Measurements from ENCODE around the gene JAML. TPM values are rescaled to one million over a fixed set of nuclear protein-coding genes. Genes with fewer than 3 reads are reported as not detected.

The JAML gene
- polyA plus RNA-seq, 3 donors from 2014 or later: 16.8 to 37.7 (median 26.3) TPM

DNA sequence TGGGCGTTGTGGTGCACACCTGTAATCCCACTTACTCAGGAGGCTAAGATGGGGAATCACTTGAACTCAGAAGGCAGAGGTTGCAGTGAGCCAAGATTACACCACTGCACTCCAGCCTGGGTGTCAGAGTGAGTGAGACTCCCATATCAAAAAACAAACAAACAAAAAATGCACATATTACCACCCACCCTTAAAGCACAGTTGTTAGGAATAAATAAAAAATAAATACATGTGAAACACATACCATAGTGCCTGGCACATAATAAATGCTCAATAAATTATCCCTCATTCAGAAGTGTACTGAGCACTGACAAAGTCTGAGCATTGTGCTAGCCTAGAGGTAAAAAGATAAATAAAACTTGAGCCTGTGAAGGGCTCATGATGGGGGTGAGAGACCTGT, 9.0 kb upstream of the JAML start:
- H3K36me3 Mint-ChIP-seq: peaks cover 14 to 31% (median 18%) of the 10 kb centered on the region in 3 donors
- H3K4me1 Mint-ChIP-seq: peaks cover 7 to 9% of the 10 kb centered on the region in 2 donors
- H3K27ac Mint-ChIP-seq: no peak overlapping the region
- no peak for DNase-seq
- peaks cover 0 to 2% (median 0%) of the 10 kb centered on the region in 3 donors for H3K27me3 Mint-ChIP-seq (ENCODE audit: low read depth in 3 of 3)
- no peak overlapping the region for H3K4me3 Mint-ChIP-seq
- H3K9me3 Mint-ChIP-seq: no peaks in the 10 kb centered on the region

DNA sequence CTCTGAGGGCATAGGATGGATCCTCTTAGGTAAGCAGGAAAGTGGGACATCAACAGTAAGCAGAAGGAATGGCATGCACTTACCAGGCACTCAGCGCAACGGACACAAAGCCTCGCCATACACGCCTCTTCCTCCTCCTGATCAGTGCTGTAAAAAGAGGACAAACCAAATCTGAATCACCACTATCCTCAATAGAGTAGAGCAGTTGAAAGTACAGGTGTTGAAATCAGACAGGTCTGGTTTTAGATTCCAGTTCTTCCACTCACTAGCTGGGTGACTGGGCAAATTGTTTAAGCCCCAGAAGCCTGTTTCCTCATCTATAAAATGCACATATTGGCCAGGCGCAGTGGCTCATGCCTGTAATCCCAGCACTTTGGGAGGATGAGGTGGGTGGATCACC, 8.6 kb upstream of the JAML start:
- Mint-ChIP-seq H3K27me3 (ENCODE audit: low read depth in 3 of 3) (peaks cover 0 to 2% (median 0%) of the 10 kb centered on the region in 3 donors), H3K4me1 (peaks cover 2 to 4% of the 10 kb centered on the region in 2 donors), H3K4me3 (no peak overlapping the region), H3K36me3 (peaks cover 14 to 31% (median 18%) of the 10 kb centered on the region in 3 donors), H3K9me3 (no peaks in the 10 kb centered on the region), H3K27ac (no peak overlapping the region)
- no peak for DNase-seq

DNA sequence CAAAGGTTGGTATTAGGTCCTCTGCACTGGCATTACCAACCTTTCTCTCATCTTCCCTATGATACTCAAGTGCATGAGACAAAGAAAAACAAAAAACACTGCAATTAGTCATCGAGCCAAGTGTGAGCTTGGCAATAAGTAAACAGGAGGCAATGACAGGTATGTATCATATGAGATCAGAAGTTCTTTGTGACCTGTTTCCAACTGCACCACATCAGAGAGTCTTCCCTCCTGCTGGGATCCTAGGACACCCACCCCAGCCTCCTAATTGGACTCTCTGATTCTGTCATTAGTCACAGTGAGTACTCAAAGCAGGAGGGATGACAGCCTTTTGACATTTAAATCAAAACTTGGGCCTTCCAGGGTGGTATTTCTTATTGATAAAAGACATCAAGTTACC, 7.8 kb upstream of the JAML start:
- H3K4me1 Mint-ChIP-seq: no peaks in the 10 kb centered on the region
- no peak overlapping the region for H3K4me3 Mint-ChIP-seq
- no peak for DNase-seq
- no peak overlapping the region for H3K27ac Mint-ChIP-seq
- H3K27me3 Mint-ChIP-seq (ENCODE audit: low read depth in 3 of 3): peaks cover 0 to 4% (median 2%) of the 10 kb centered on the region in 3 donors
- peaks cover 14 to 31% (median 18%) of the 10 kb centered on the region in 3 donors for H3K36me3 Mint-ChIP-seq
- H3K9me3 Mint-ChIP-seq: no peaks in the 10 kb centered on the region

DNA sequence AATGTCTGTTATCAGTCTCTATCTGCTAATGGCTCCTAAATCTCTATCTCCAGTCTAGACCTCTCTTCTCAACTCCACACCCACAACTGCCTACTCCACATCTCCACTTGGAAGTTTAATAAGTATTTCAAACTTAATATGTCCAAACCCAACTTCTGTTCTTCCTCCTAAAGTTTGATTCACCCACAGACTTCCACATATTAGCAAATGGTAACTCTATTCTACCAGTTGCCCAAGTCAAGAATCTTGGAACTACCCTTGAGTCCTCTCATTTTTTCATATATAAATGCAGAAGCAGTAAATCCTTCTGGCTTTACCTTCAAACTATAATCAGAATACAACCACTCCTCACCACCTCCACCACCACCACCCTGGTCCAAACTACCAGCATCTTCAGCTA, 6.7 kb upstream of the JAML start:
- H3K27ac Mint-ChIP-seq: no peak overlapping the region
- peaks cover 16 to 33% (median 18%) of the 10 kb centered on the region in 3 donors for H3K36me3 Mint-ChIP-seq
- peaks cover 2 to 15% (median 4%) of the 10 kb centered on the region in 3 donors for H3K27me3 Mint-ChIP-seq (ENCODE audit: low read depth in 3 of 3)
- no peaks in the 10 kb centered on the region for H3K4me1 Mint-ChIP-seq
- DNase-seq: no peak
- H3K9me3 Mint-ChIP-seq: no peaks in the 10 kb centered on the region
- H3K4me3 Mint-ChIP-seq: no peak overlapping the region

DNA sequence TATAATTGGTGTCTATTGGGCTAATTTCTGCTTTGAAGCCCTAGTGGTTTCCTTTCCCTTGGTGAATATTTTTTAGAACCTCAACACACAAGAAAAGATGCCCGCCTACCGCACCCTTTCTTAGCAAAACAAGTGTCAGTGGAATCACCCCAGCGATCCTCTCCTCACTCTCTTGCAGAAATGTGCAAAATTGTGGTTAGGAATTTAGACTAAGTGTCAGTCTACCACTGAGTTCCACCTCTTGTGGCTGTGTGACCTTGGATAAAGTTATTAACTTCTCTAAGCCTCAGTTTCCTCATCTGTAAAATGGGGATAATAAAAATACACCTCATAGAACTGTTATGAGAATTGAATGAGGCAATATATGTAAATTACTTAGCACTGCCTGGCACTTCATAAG, 5.3 kb upstream of the JAML start:
- H3K27ac Mint-ChIP-seq: peak overlapping the region in 5 of 6 donors; percentile 31 to 47 (median 32)
- H3K4me3 Mint-ChIP-seq: peak overlapping the region in 4 of 5 donors; percentile 14 to 83 (median 72)
- peak; percentile 63 to 65 (median 65) for DNase-seq
- H3K4me1 Mint-ChIP-seq: peaks cover 6% of the 10 kb centered on the region in 2 donors
- no peaks in the 10 kb centered on the region for H3K9me3 Mint-ChIP-seq
- peaks cover 8 to 26% (median 14%) of the 10 kb centered on the region in 3 donors for H3K36me3 Mint-ChIP-seq
- peaks cover 5 to 22% (median 6%) of the 10 kb centered on the region in 3 donors for H3K27me3 Mint-ChIP-seq (ENCODE audit: low read depth in 3 of 3)

DNA sequence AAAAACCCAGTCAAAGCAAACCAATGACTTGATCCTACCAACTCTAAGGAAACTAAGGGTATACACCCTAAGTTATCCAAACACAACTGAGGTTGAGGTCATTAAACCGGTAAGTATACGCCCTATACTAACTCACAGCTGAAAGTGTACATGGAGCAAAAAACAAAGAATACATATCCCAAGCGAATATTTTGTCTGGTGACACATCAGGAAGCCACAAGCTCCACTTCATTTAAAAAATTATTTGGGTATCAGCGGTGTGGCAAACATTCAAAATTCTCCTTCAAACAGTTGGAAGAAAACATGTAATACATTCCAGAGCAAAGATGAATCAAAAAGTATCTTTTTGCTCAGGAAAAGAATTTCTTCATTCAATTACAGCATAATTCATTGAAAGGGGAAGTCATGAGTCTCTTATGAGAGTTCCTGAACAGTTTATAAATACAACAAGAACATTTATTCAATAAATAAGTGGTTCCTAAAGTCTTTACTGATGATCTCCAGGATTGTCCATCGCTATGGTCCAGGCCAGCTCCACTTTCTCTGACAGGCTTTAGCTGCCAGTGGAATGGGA, 4.5 kb upstream of the JAML start:
- no peaks in the 10 kb centered on the region for H3K9me3 Mint-ChIP-seq
- H3K4me1 Mint-ChIP-seq: peaks cover 13 to 14% of the 10 kb centered on the region in 2 donors
- DNase-seq: no peak
- peak overlapping the region in 5 of 6 donors; percentile 32 to 80 (median 54) for H3K27ac Mint-ChIP-seq
- H3K27me3 Mint-ChIP-seq (ENCODE audit: low read depth in 3 of 3): peaks cover 5 to 24% (median 6%) of the 10 kb centered on the region in 3 donors
- peaks cover 5 to 21% (median 9%) of the 10 kb centered on the region in 3 donors for H3K36me3 Mint-ChIP-seq
- H3K4me3 Mint-ChIP-seq: peak overlapping the region; percentile 61 to 86 (median 77)

DNA sequence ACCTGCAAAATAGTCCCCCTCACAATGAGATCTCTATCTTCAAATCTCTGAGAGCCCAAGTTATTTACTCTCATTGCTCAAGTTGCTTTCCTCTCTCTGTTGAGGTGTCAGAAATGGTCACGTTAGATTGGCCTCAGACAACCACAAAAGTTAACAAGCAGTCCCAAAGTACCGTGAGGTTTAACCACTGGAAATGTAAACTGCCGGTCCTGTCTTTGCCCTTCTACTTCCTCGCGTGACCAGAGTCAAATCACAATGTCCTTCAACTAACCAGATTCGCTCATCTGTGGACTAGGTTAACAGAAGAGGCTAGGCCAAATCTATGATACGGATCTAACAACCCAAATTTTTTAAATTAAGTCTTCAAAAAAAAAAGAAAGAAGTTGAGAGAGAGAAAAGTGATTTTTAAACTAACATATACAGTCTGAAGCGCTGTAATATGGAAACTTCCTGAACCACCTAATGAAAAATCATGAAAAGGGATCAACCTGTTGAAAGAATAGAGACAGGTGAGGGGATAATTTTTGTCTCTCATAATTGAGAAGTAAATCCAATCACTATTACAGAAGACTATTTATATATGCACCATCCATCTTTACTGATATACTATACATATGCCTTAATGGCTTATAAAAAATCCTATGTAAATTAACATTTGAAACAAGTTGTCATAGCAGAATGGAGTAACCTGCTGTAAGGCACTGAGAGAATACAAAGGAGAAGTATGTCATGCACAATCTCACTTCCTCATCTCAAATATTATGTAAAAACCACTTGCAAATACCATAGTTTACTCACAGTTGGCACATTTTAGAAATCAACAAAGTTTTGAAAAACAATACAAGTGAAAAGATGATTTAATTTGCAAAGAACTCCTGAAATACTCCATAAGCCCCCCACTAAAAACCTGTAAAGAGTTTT, 3.3 kb upstream of the JAML start:
- Mint-ChIP-seq H3K4me3 (peak overlapping the region; percentile 55 to 90 (median 86)), H3K27me3 (ENCODE audit: low read depth in 3 of 3) (peaks cover 5 to 24% (median 6%) of the 10 kb centered on the region in 3 donors), H3K9me3 (no peaks in the 10 kb centered on the region), H3K36me3 (peaks cover 4 to 12% (median 5%) of the 10 kb centered on the region in 3 donors), H3K4me1 (peaks cover 22 to 25% of the 10 kb centered on the region in 2 donors), H3K27ac (peak overlapping the region; percentile 72 to 95 (median 90))
- DNase-seq: peak; percentile 82 to 86 (median 84)

DNA sequence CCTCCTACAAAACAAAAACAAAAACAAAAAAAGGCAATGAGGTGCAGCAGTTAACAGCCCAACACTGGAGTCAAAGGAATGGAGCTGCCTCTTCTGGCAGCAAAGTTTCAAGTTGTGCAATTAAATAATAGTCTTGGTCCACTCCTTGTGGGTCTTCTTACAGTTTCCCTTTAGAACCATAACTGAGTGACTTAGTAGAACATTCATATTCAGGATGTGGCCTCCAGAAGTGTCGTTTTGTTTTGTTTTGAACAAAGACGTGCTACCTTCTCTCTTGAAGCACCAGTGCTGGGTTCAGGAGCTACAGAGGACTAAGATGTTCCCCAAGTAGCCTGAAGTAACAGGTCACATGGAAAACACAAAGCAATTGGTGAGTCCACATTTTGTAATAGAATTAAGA, 2.0 kb upstream of the JAML start:
- H3K4me1 Mint-ChIP-seq: peaks cover 22 to 25% of the 10 kb centered on the region in 2 donors
- peak overlapping the region; percentile 72 to 95 (median 90) for H3K27ac Mint-ChIP-seq
- H3K9me3 Mint-ChIP-seq: peaks cover 0 to 1% (median 0%) of the 10 kb centered on the region in 6 donors
- peaks cover 0 to 6% (median 5%) of the 10 kb centered on the region in 3 donors for H3K36me3 Mint-ChIP-seq
- peak in 1 of 3 donors; percentile 41 for DNase-seq
- H3K27me3 Mint-ChIP-seq (ENCODE audit: low read depth in 3 of 3): peaks cover 5 to 24% (median 6%) of the 10 kb centered on the region in 3 donors
- peak overlapping the region; percentile 55 to 90 (median 86) for H3K4me3 Mint-ChIP-seq

DNA sequence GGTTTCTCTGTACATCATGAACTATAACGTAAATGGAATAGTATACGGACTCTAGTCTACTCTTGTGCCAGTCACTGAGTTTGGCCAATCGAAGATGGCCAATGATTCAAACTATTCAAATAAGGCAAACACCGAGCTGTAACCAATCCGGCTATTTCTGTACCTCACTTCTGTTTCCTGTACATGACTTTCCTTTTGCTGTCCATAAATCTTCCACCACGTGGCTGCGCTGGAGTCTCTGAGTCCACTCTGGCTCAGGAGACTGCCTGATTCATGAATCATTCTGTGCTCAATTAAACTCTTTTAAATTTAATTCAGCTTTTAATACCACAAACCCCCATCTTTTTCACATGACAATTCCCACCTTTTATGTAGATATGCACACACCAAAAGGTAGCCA, 1.5 kb upstream of the JAML start:
- H3K27me3 Mint-ChIP-seq (ENCODE audit: low read depth in 3 of 3): peaks cover 5 to 24% (median 6%) of the 10 kb centered on the region in 3 donors
- H3K36me3 Mint-ChIP-seq: peaks cover 0 to 6% (median 5%) of the 10 kb centered on the region in 3 donors
- DNase-seq: no peak
- peak overlapping the region; percentile 55 to 90 (median 86) for H3K4me3 Mint-ChIP-seq
- H3K9me3 Mint-ChIP-seq: peaks cover 0 to 1% (median 0%) of the 10 kb centered on the region in 6 donors
- peak overlapping the region in 5 of 6 donors; percentile 72 to 92 (median 87) for H3K27ac Mint-ChIP-seq
- H3K4me1 Mint-ChIP-seq: peaks cover 22 to 25% of the 10 kb centered on the region in 2 donors

DNA sequence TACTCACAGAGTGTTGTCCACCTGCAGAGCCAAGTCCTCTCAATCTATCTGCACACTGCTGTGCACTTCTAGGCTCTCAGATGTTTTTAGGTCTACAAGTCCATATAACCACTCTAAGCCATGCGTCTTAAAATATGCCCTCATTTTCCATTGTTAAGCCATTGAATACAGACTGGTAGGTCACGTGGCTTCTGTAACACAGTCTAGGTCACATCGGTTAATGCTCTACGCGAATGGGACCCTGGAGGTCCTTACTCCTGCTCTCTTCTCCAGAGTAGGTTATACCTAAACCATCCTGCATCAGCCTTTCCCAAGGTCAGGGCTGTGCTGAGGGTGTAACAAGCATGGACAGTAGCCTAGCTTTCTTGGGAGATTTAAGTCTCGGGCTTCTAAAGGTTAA, 819 bp downstream of the JAML start:
- Mint-ChIP-seq H3K4me3 (peak overlapping the region; percentile 2 to 58 (median 43)), H3K36me3 (peaks cover 0 to 6% (median 5%) of the 10 kb centered on the region in 3 donors), H3K4me1 (peaks cover 25 to 29% of the 10 kb centered on the region in 2 donors), H3K27ac (peak overlapping the region in 1 of 6 donors; percentile 70), H3K9me3 (peaks cover 0 to 1% (median 0%) of the 10 kb centered on the region in 6 donors), H3K27me3 (ENCODE audit: low read depth in 3 of 3) (peaks cover 6 to 26% (median 8%) of the 10 kb centered on the region in 3 donors)
- DNase-seq: no peak

DNA sequence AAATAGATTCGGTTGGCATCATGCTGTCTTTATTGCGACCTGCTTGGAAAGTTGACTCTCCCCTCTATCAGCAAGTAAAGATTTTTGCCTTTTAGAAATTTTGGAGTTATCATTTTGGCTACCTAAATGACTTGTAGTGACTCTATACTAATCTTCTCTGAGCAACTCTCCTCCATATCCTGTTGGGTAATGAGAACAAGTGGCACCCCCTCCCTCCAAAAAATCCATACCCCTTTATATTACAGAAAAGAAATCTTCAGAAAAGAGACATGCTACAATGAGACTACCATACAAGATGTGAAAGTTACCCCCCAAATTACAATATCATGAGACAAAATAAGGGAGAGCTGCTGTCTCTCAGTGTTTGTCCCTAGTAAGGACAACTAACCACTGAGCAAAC, 1.2 kb downstream of the JAML start:
- H3K36me3 Mint-ChIP-seq: peaks cover 0 to 6% (median 5%) of the 10 kb centered on the region in 3 donors
- H3K27ac Mint-ChIP-seq: peak overlapping the region in 1 of 6 donors; percentile 70
- peak overlapping the region; percentile 9 to 58 (median 43) for H3K4me3 Mint-ChIP-seq
- no peak for DNase-seq
- peaks cover 6 to 26% (median 8%) of the 10 kb centered on the region in 3 donors for H3K27me3 Mint-ChIP-seq (ENCODE audit: low read depth in 3 of 3)
- peaks cover 0 to 1% (median 0%) of the 10 kb centered on the region in 6 donors for H3K9me3 Mint-ChIP-seq
- peaks cover 25 to 29% of the 10 kb centered on the region in 2 donors for H3K4me1 Mint-ChIP-seq

DNA sequence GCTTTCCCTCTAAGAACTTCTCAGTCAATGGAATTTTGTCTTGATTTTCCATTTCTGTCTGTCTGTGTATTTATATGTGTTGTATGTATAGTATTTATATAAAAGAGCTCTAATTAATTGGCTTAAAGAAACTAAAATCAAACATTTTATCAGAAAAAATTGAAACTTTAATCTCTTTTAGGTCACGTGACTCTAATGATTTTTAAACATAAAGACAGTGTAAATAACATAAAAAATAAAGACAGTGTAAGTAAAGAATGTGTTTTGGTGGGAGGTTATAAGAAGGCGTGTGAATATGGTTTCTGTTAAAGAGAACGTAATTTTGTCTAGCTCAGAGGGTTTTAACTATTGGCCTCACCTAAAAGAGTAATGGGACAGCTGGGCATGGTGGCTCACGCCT, 2.4 kb downstream of the JAML start:
- Mint-ChIP-seq H3K9me3 (peaks cover 0 to 1% (median 0%) of the 10 kb centered on the region in 6 donors), H3K36me3 (peaks cover 0 to 6% (median 5%) of the 10 kb centered on the region in 3 donors), H3K4me1 (peaks cover 25 to 29% of the 10 kb centered on the region in 2 donors), H3K27me3 (ENCODE audit: low read depth in 3 of 3) (peaks cover 8 to 20% (median 8%) of the 10 kb centered on the region in 3 donors), H3K27ac (no peak overlapping the region), H3K4me3 (peak overlapping the region in 2 of 5 donors; percentile 9 to 15)
- DNase-seq: no peak

DNA sequence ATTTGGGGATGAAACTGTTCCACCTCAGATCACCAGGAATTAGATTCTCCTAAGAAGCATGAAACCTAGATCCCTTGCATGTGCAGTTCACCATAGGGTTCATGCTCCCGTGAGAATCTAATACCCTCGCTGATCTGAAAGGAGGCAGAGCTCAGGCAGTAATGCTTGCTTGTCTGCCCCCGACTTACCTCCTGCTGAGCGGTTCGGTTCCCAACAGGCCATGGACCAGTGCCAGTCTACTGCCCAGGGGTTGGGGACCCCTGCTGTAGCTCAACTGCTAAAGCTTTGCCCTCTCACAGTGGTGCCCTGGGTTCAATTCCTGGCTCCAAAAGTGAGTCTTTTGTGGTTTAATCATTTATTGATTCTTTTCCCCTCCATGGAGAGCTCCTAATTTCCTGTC, 3.4 kb downstream of the JAML start:
- H3K27me3 Mint-ChIP-seq (ENCODE audit: low read depth in 3 of 3): peaks cover 5 to 14% (median 6%) of the 10 kb centered on the region in 3 donors
- H3K4me1 Mint-ChIP-seq: peaks cover 25 to 29% of the 10 kb centered on the region in 2 donors
- H3K4me3 Mint-ChIP-seq: no peak overlapping the region
- H3K27ac Mint-ChIP-seq: no peak overlapping the region
- no peak for DNase-seq
- peaks cover 0 to 1% (median 0%) of the 10 kb centered on the region in 6 donors for H3K9me3 Mint-ChIP-seq
- H3K36me3 Mint-ChIP-seq: peaks cover 0 to 3% (median 2%) of the 10 kb centered on the region in 3 donors

Measured in immature natural killer cell (primary cell).